K562 (cell line): ENCODE results near the gene CCN5.

Source experiments
- CTCF ChIP-seq, 3 experiments: IDR thresholded peaks in 2 of 3; conservative IDR thresholded peaks in 1 of 3; 2 replicates each; pipeline ENCODE4 v1.5.1; 2011 to 2012; ENCODE audit warnings: low read length in 3 of 3, mild to moderate bottlenecking in 3 of 3, control low read depth in 2 of 3, improper control_type of control experiment in 1 of 3, inconsistent platforms in 1 of 3, low read depth in 1 of 3, mixed read lengths in 1 of 3, moderate library complexity in 1 of 3; ENCODE audit not compliant: insufficient read depth in 2 of 3
- ETV5 ChIP-seq: sonication (generic); formaldehyde crosslinking; IDR thresholded peaks from 2 replicates; pipeline ENCODE4 v1.4.0; 2020; ENCODE audit warnings: low read depth, mild to moderate bottlenecking, missing genetic modification reagents
- HDAC6 ChIP-seq: IDR thresholded peaks from 2 replicates; pipeline ENCODE4 v1.6.1; 2012; ENCODE audit warnings: low read depth, mild to moderate bottlenecking, control low read depth, inconsistent platforms, low read length, moderate library complexity
- KAT8 ChIP-seq: fragments of 450-650 bp; IDR thresholded peaks from 2 replicates; pipeline ENCODE4 v1.6.1; 2016; ENCODE audit warnings: low read depth, mild to moderate bottlenecking
- POLR2AphosphoS2 ChIP-seq: IDR thresholded peaks from 2 replicates; pipeline ENCODE4 v1.6.1; 2012; ENCODE audit warnings: low read length, improper control_type of control experiment
- STAG1 ChIP-seq: sonication (generic); formaldehyde crosslinking; IDR thresholded peaks from 2 replicates; pipeline ENCODE4 v1.5.0; 2020; ENCODE audit warnings: missing genetic modification reagents, borderline replicate concordance
- ZBTB8A ChIP-seq: fragments of 450-650 bp; IDR thresholded peaks from 2 replicates; pipeline ENCODE4 v1.6.1; 2018; ENCODE audit warnings: mild to moderate bottlenecking, moderate library complexity; ENCODE audit not compliant: partially characterized antibody

GRCh38 chr20:44695295-44695673 is 19.9 kb upstream of the CCN5 start:
- TF ChIP-seq STAG1 (CRISPR knock-in tag) = no peak
- no peak for TF ChIP-seq HDAC6
- TF ChIP-seq ZBTB8A = no peak
- TF ChIP-seq KAT8 = no peak
- no peak for TF ChIP-seq CTCF (IDR thresholded peaks at IDR 0.05 in 2 of 3, conservative IDR thresholded peaks at IDR 0.05 in 1 of 3; ENCODE audit: insufficient read depth in 2 of 3, low read depth in 1 of 3, low read length in 3 of 3)
- no peak for TF ChIP-seq ETV5 (CRISPR knock-in tag)
- no peak for TF ChIP-seq POLR2AphosphoS2
